CD4-positive, alpha-beta T cell (primary cell): Measurements from ENCODE around the gene FAM171A2. TPM values are rescaled to one million over a fixed set of nuclear protein-coding genes. Genes with fewer than 3 reads are reported as not detected.

Source experiments
- ATAC-seq: fragments of 200-7000 bp; cut with Tn5 transposase; one replicate; pipeline ENCODE4 v1.10.0; 2022; ENCODE audit warnings: mild to moderate bottlenecking; ENCODE audit not compliant: poor library complexity
- CTCF ChIA-PET: fragments of 350-600 bp; sonication (Branson Sonifier 250); formaldehyde crosslinking; loops from one replicate; lab custom pipeline; 2021; ENCODE audit warnings: antibody characterized with exemption, inconsistent platforms; lab: Charles Lee
- POLR2A ChIA-PET: fragments of 350-600 bp; sonication (Branson Sonifier 250); formaldehyde crosslinking; loops from one replicate; lab custom pipeline; 2021; ENCODE audit warnings: antibody characterized with exemption, inconsistent platforms; lab: Charles Lee
- DNase-seq, 14 experiments: peaks; one replicate each; pipeline ENCODE4 v3.0.0-alpha.2; 2013 to 2020; ENCODE audit warnings: mixed read lengths in 2 of 14
- H3K27ac ChIP-seq, 2 donors: one replicate each; pipeline versions ENCODE4 v1.5.1 to v1.7.0; 2013; ENCODE audit warnings: low read length in 2 of 2, low read depth in 1 of 2, mild to moderate bottlenecking in 1 of 2
- H3K27me3 ChIP-seq, 2 experiments: 1 replicate in 1 of 2; 2 replicates in 1 of 2; pipeline versions ENCODE4 v1.6.1 to v1.7.0; 2013; ENCODE audit warnings: low read length in 2 of 2, control low read depth in 1 of 2, mild to moderate bottlenecking in 1 of 2, moderate library complexity in 1 of 2; ENCODE audit not compliant: insufficient read depth in 2 of 2, control insufficient read depth in 1 of 2
- H3K36me3 ChIP-seq: one replicate; pipeline ENCODE4 v1.6.1; 2013; ENCODE audit warnings: low read length, control low read depth; ENCODE audit not compliant: insufficient read depth
- H3K4me1 ChIP-seq: one replicate; pipeline ENCODE4 v1.6.1; 2013; ENCODE audit warnings: low read length, control low read depth; ENCODE audit not compliant: insufficient read depth
- H3K4me3 ChIP-seq: one replicate; pipeline ENCODE4 v1.5.1; 2013; ENCODE audit warnings: mild to moderate bottlenecking, low read length, moderate library complexity
- H3K9me3 ChIP-seq, 2 experiments: 1 replicate in 1 of 2; 2 replicates in 1 of 2; pipeline versions ENCODE4 v1.6.1 to v1.7.0; 2013; ENCODE audit warnings: low read length in 2 of 2, mild to moderate bottlenecking in 2 of 2, control low read depth in 1 of 2, moderate library complexity in 1 of 2; ENCODE audit not compliant: control insufficient read depth in 1 of 2, insufficient read depth in 1 of 2
- H3K27ac Mint-ChIP-seq: one replicate; pipeline ENCODE4 v1.8.0; 2020; ENCODE audit warnings: mixed read lengths
- H3K27me3 Mint-ChIP-seq: one replicate; pipeline ENCODE4 v1.8.0; 2021; ENCODE audit warnings: mixed read lengths
- H3K36me3 Mint-ChIP-seq: one replicate; pipeline ENCODE4 v1.8.0; 2021; ENCODE audit warnings: low read depth, mixed read lengths
- H3K4me1 Mint-ChIP-seq: one replicate; pipeline ENCODE4 v1.8.0; 2021; ENCODE audit warnings: low read depth, mixed read lengths
- H3K4me3 Mint-ChIP-seq: one replicate; pipeline ENCODE4 v1.8.0; 2020; ENCODE audit warnings: mild to moderate bottlenecking, mixed read lengths
- H3K9me3 Mint-ChIP-seq: one replicate; pipeline ENCODE4 v1.8.0; 2020; ENCODE audit warnings: mixed read lengths
- intact Hi-C, 2 experiments: fragments of 100-400 bp; cut with DNase I in 1 of 2; cut with micrococcal nuclease in 1 of 2; formaldehyde crosslinking; loops; one replicate each; pipeline versions ENCODE4 v1.15.1 to v1.9.0; 2023 to 2025; cut with DNase I, micrococcal nuclease
- total RNA-seq, 174 experiments: library from RNA in 2 of 174; stranded (reverse) in 2 of 174; gene quantifications; one replicate each; pipeline ENCODE4 v1.2.3 and lab custom pipeline; 2021 to 2026
- TF ChIP-seq, protein P1 (sequence below): fragments of 200-600 bp; IDR thresholded peaks from one replicate; pipeline ENCODE4 v1.8.0; 2022; ENCODE audit warnings: antibody characterized with exemption, mild to moderate bottlenecking

Gene FAM171A2
- total RNA-seq, 2 experiments from 2014 or later: 0.08 to 0.19 TPM

DNA sequence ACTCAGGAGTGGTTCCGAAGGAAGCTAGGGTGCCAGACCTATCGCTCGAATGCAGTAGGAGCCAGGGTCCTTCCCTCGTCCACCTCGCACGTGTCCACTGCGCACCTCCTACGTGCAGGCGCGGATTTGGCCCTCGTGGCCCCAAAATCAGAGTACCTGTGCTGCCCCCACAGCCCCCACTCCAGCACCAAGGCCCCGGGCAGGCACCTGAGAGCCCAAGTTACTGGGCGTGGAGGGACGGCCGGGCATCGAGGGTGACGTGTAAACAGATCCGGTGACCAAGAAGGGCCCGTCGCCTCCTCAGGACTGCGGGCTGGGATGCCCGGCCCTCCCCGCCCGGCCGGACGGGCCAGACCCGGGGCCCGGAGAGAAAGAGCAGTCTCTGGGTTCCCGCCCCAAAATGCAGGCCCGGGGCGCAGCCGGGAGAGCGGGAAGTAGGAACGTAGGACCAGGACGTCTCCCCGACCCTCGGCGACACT lies 39.5 kb downstream of the FAM171A2 start:
- peak overlapping the region; percentile 33 for H3K27ac Mint-ChIP-seq
- intact Hi-C loops: loop anchor here (1.0 to 10.0 kb wide), 5 partner anchors 15 to 199 kb away; partner anchors contain the start of genes HDAC5 (in 1 of the 2), HROB (in 1 of the 2) and RUNDC3A (in 1 of the 2)
- no peak for DNase-seq

DNA sequence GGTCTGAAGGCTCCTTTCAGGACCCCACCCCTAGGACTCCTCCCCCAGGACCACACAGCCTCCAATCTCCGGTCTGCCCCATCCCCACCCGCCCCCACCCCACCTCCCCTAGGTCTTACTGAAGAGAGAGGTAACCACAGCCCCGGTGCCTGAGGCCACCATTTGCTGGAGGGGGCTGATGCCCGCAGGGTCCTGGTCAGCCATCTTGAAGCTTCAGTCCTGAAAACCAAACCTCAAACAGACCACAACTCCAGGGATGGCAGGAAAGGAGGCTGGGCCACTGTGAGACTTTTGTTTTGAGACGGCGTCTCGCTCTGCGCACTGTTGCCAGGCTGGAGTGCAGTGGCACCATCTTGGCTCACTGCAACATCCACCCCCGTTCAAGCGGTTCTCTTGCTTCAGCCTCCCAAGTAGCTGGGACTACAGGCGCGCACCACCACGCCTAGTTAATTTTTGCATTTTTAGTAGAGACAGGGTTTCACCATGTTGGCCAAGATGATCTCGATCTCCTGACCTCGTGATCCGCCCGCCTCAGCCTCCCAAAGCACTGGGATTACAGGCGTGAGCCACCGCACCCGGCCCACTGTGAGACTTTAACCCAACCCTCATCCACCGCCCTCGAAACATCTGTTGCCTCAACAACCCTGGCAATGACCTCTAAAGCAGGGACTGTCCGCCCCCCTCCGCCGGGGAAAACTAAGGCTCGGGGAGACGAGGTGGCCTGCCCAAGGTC lies 40.1 kb downstream of the FAM171A2 start:
- Histone ChIP-seq H3K4me1 (peaks cover 44% of the 10 kb centered on the region), H3K9me3 (no peaks in the 10 kb centered on the region), H3K4me3 (peak overlapping the region; percentile 85), H3K36me3 (peaks cover 31% of the 10 kb centered on the region), H3K27me3 (no peaks in the 10 kb centered on the region), H3K27ac (no peak overlapping the region)
- H3K27ac Mint-ChIP-seq: peak overlapping the region; percentile 33
- ChIA-PET CTCF (interaction anchor here (1.6 to 2.1 kb wide), 2 partner anchors 105 to 113 kb away, joined by 4 to 10 read pairs; no protein-coding TSS in a partner anchor), POLR2A (interaction anchor here (1.4 to 4.4 kb wide), 4 partner anchors 22 to 137 kb away, joined by 8 to 157 read pairs (median 39); partner anchors contain the start of genes GRN, TMUB2 and UBTF)
- peaks cover 32% of the 10 kb centered on the region for H3K36me3 Mint-ChIP-seq
- TF ChIP-seq, protein P1, sequence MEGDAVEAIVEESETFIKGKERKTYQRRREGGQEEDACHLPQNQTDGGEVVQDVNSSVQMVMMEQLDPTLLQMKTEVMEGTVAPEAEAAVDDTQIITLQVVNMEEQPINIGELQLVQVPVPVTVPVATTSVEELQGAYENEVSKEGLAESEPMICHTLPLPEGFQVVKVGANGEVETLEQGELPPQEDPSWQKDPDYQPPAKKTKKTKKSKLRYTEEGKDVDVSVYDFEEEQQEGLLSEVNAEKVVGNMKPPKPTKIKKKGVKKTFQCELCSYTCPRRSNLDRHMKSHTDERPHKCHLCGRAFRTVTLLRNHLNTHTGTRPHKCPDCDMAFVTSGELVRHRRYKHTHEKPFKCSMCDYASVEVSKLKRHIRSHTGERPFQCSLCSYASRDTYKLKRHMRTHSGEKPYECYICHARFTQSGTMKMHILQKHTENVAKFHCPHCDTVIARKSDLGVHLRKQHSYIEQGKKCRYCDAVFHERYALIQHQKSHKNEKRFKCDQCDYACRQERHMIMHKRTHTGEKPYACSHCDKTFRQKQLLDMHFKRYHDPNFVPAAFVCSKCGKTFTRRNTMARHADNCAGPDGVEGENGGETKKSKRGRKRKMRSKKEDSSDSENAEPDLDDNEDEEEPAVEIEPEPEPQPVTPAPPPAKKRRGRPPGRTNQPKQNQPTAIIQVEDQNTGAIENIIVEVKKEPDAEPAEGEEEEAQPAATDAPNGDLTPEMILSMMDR: no peak
- H3K4me1 Mint-ChIP-seq: peaks cover 27% of the 10 kb centered on the region
- ATAC-seq: no peak
- H3K9me3 Mint-ChIP-seq: no peaks in the 10 kb centered on the region
- peak in 1 of 14 experiments; percentile 23 for DNase-seq
- intact Hi-C loops: loop anchor here (1.0 to 10.0 kb wide), 5 partner anchors 15 to 199 kb away; partner anchors contain the start of genes HDAC5 (in 1 of the 2), HROB (in 1 of the 2) and RUNDC3A (in 1 of the 2)
- no peaks in the 10 kb centered on the region for H3K27me3 Mint-ChIP-seq
- H3K4me3 Mint-ChIP-seq: peak overlapping the region; percentile 85

More for the DNA sequence above, 39.5 kb downstream of the FAM171A2 start:
- Histone ChIP-seq H3K27ac (no peak overlapping the region), H3K4me1 (peaks cover 44% of the 10 kb centered on the region), H3K36me3 (peaks cover 31% of the 10 kb centered on the region), H3K9me3 (no peaks in the 10 kb centered on the region), H3K27me3 (no peaks in the 10 kb centered on the region), H3K4me3 (peak overlapping the region; percentile 85)
- peaks cover 27% of the 10 kb centered on the region for H3K4me1 Mint-ChIP-seq
- peaks cover 32% of the 10 kb centered on the region for H3K36me3 Mint-ChIP-seq
- CTCF ChIA-PET: interaction anchor here (1.6 to 2.1 kb wide), 2 partner anchors 106 to 114 kb away, joined by 4 to 10 read pairs; no protein-coding TSS in a partner anchor
- H3K4me3 Mint-ChIP-seq: peak overlapping the region; percentile 85
- no peak for ATAC-seq
- H3K9me3 Mint-ChIP-seq: no peaks in the 10 kb centered on the region
- TF ChIP-seq, protein P1: no peak
- POLR2A ChIA-PET: interaction anchor here (0.9 to 4.4 kb wide), 10 partner anchors 21 to 138 kb away, joined by 3 to 157 read pairs (median 6); partner anchors contain the start of genes ATXN7L3, GRN, TMUB2 and UBTF
- no peaks in the 10 kb centered on the region for H3K27me3 Mint-ChIP-seq

DNA sequence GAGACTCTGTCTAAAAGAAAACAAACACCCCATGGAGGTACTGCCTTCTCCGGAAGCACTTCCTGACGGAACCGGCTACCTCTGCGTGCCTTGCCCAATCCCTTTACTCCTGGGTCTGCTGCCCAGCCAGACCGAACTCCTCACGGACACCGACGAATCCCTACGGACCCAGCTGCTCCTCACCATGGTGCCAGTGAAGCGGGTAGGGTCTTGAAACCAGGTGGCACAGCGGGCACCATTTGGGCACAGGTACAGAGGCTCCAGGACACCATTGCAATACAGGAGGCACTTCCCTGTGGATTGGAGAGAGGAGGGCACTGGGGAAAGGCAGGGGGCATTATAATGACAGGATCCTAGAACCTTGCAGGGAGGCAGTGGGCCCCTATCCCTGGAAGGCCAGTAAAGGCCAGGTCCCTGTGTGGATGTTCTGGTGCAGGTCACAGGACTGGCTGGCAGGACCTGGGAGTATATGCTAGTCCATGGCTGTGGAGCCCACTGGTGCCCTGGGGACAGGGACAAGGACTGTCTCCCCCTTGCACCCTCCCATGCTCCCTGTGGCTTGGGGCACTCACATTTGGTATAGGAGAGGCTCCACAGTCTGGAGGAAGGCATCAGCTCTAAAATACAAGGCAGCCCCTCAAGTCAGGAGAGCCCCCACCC lies 41.3 kb downstream of the FAM171A2 start:
- peak in 1 of 14 experiments; percentile 17 for DNase-seq
- no peaks in the 10 kb centered on the region for H3K9me3 Mint-ChIP-seq

More for the DNA sequence above, 41.3 kb downstream of the FAM171A2 start:
- no peak overlapping the region for H3K4me3 ChIP-seq
- Mint-ChIP-seq H3K4me1 (peaks cover 23% of the 10 kb centered on the region), H3K27me3 (peaks cover 4% of the 10 kb centered on the region), H3K36me3 (peaks cover 38% of the 10 kb centered on the region), H3K27ac (peak overlapping the region; percentile 17), H3K4me3 (peak overlapping the region; percentile 66)
- H3K36me3 ChIP-seq: peaks cover 31% of the 10 kb centered on the region
- POLR2A ChIA-PET: no interaction called here
- TF ChIP-seq, protein P1: no peak
- no peak for ATAC-seq
- intact Hi-C loops: loop anchor here in 1 of 2 experiments (10.0 kb wide), 1 partner anchor 198 kb away; the partner anchor contains the start of gene HDAC5
- CTCF ChIA-PET: no interaction called here
- no peak overlapping the region for H3K27ac ChIP-seq
- no peaks in the 10 kb centered on the region for H3K9me3 ChIP-seq
- peaks cover 44% of the 10 kb centered on the region for H3K4me1 ChIP-seq
- H3K27me3 ChIP-seq: peaks cover under 1% of the 10 kb centered on the region in 2 experiments
